Stimulated activated CD4-positive, alpha-beta T cell treated with anti-CD3 and anti-CD28 coated beads, Interleukin-4, amount 100 ng/mL, for 4 hours (primary cell): ENCODE measurements around the gene NOL11.
A peak's percentile ranks its signal among the peaks of the same experiment; 100 is the strongest.
"Not testable (repeated sequence)": the region's sequence is repeated elsewhere in the genome, so short reads cannot be mapped to it uniquely, and the experiment has no call there.

ENCODE experiments used
- DNase-seq, 2 experiments: peaks; one replicate each; pipeline ENCODE4 v3.0.0-alpha.2; 2020

NOL11 gene

GRCh38 chr17:67756766-67757165, 39.0 kb downstream of the NOL11 start:
- not testable (repeated sequence) for DNase-seq

GRCh38 chr17:67759355-67760171, 41.8 kb downstream of the NOL11 start:
- no peak for DNase-seq

GRCh38 chr17:67765623-67766022, 47.9 kb downstream of the NOL11 start:
- no peak for DNase-seq

GRCh38 chr17:67769231-67769630, 51.5 kb downstream of the NOL11 start:
- DNase-seq = no peak

- no peak for DNase-seq
Measured at GRCh38 chr17:67770539-67770938, 52.8 kb downstream of the NOL11 start.

GRCh38 chr17:67772679-67773078, 54.9 kb downstream of the NOL11 start:
- no peak for DNase-seq

GRCh38 chr17:67773246-67773645, 55.5 kb downstream of the NOL11 start:
- DNase-seq = no peak

GRCh38 chr17:67779098-67779672, 61.4 kb downstream of the NOL11 start:
- peak in 1 of 2 experiments; percentile 14 for DNase-seq

- DNase-seq = no peak
Measured at GRCh38 chr17:67784364-67785121, 66.8 kb downstream of the NOL11 start.

GRCh38 chr17:67785122-67785477, 67.4 kb downstream of the NOL11 start:
- DNase-seq = no peak

- no peak for DNase-seq
Measured at GRCh38 chr17:67785504-67785903, 67.8 kb downstream of the NOL11 start.
